PFSK-1 (cell line): ENCODE results near the gene TRIM31.

Source experiments
- FOXP2 ChIP-seq: optimal IDR thresholded peaks from 2 replicates; pipeline ENCODE3; 2011; ENCODE audit warnings: borderline replicate concordance, control low read depth, inconsistent platforms; ENCODE audit not compliant: insufficient read depth; ENCODE audit errors: extremely low read length, extremely low read depth
- POLR2AphosphoS5 ChIP-seq: IDR thresholded peaks from 2 replicates; pipeline ENCODE4 v1.6.1; 2012; ENCODE audit warnings: low read depth, mild to moderate bottlenecking, control low read depth, low read length, moderate library complexity
- REST ChIP-seq, 2 experiments: IDR thresholded peaks; 2 replicates each; pipeline versions ENCODE4 v1.6.1 to v1.8.0; 2011 to 2012; ENCODE audit warnings: low read depth in 2 of 2, low read length in 2 of 2, control low read depth in 1 of 2, inconsistent platforms in 1 of 2, mild to moderate bottlenecking in 1 of 2, moderate library complexity in 1 of 2; ENCODE audit not compliant: insufficient read depth in 1 of 2
- SIN3A ChIP-seq: IDR thresholded peaks from 2 replicates; pipeline ENCODE4 v1.6.1; 2012; ENCODE audit warnings: mild to moderate bottlenecking, low read length, moderate library complexity, borderline replicate concordance; ENCODE audit not compliant: insufficient read depth
- TAF1 ChIP-seq: IDR thresholded peaks from 2 replicates; pipeline ENCODE4 v1.6.1; 2012; ENCODE audit warnings: low read length, control low read depth, borderline replicate concordance; ENCODE audit not compliant: insufficient read depth

DNA sequence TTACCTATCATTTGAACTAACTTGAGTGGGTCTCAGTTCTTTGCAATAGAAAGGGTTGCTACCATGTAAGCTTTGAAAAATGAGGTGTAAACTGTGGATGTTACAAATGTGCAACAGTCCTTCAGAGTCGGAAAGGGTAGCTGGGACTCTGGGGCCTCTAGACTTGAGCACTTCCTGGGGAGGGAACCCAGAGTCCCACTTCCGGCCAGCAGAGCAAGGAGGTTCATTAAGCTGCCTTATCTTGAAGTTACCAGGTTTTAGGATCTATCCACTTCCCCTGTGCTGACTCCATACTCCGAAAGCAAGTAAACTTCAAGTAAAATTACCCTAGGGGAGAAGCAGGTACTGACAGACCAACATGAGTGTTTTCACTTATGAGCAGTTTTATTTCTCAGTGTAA is 38.7 kb upstream of the TRIM31 start:
- no peak for TF ChIP-seq TAF1
- TF ChIP-seq REST (IDR thresholded peaks at IDR 0.05; ENCODE audit: insufficient read depth in 1 of 2, low read depth in 2 of 2, low read length in 2 of 2) = peak in 1 of 2 experiments; percentile 54; a peak in 1 of 4 replicates
- TF ChIP-seq POLR2AphosphoS5 = no peak
- no peak for TF ChIP-seq FOXP2
- TF ChIP-seq SIN3A = no peak
